OCI-M2 (cell line): ENCODE measurements around the gene RILPL2.
"Not testable (repeated sequence)": the region's sequence is repeated elsewhere in the genome, so short reads cannot be mapped to it uniquely, and the experiment has no call there.

Experiments used
- DNase-seq: peaks from one replicate; lab custom pipeline; 2025; ENCODE audit not compliant: unreplicated experiment; lab: John Stamatoyannopoulos, UW

RILPL2 gene

DNA sequence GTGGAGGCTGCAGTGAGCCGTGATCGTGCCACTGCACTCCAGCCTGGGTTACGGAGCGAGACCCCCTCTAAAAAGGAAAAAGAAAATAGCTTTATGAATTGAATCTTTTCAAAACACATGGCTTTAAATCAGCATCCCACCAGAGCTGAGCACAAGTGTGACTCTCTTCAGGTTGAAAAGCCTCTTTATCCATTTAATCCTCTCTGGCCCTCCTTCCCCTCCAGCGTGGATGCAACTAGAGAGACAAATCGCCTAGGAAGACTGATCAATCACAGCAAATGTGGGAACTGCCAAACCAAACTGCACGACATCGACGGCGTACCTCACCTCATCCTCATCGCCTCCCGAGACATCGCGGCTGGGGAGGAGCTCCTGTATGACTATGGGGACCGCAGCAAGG lies 29.2 kb downstream of the RILPL2 start:
- not testable (repeated sequence) for DNase-seq

DNA sequence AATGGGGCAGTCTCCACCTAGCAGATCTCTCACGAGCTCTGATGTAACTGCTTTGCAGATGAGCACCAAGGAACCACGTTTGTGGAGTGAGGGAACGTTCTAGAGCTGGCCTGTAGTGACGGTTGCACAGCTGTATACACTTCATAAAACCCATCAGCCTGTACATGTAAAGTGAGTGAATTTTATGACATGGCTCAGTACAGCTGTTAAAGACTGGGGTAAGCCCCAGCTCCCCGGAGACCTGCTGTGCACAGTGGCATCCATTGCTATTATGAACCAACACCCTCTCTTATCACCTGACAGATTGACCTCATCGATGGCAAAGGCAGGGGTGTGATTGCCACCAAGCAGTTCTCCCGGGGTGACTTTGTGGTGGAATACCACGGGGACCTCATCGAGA lies 31.9 kb downstream of the RILPL2 start:
- DNase-seq: no peak

GRCh38 chr12:123401753-123402683 lies 34.5 kb downstream of the RILPL2 start:
- no peak for DNase-seq

DNA sequence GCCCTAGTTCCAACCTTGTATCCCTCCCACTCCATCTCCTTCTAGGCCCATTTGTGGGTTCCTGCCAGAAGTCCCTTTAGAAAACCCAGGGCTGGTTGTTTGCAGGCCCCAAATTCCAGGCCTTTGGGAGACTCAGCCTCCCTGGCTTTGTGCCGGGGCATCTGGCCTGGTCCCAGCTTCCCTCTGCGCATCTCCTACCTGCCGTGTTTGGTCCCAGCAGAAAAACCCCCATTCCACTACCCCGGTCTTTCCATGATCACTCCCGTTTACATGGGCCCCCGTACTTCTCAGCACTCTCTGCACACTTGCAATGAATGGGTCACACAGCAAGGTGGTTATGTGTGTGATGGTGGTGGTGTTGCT lies 37.2 kb downstream of the RILPL2 start:
- DNase-seq: no peak

DNA sequence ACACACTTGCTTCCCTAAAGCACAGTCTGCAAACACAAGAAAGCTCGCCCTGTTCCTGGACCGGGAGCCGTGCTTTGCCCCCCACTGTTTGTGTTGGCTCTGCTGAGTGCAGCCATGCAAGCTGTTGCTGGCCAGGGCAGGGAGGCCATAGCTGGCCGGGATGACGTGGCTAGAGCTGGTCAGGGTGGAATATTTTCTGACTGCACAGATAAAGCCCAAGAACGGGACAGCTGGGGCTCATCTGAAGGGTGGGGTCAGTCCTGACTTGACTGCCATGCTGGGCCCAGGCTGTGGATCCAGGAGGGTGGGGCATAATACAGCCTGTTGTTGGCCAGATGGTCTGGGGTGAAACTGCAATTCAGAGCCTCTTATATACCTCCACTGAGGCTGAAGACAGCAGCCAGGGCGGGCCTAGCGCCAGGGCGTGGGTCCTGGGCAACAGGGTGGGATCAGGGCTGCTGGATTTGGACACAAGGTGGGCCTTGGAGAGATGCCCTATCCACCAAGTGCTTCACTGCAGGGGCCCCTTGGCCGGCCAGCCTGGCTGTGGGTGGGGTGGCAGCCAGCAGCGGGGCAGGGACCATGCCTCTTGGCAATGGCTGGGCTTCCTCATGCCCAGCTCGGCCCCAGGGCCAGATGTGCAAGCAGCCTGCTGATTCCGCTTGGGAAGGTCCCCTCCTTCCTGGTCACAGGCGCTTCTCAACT lies 37.8 kb downstream of the RILPL2 start:
- no peak for DNase-seq

- no peak for DNase-seq
Measured at GRCh38 chr12:123398177-123398549, 38.3 kb downstream of the RILPL2 start.

DNA sequence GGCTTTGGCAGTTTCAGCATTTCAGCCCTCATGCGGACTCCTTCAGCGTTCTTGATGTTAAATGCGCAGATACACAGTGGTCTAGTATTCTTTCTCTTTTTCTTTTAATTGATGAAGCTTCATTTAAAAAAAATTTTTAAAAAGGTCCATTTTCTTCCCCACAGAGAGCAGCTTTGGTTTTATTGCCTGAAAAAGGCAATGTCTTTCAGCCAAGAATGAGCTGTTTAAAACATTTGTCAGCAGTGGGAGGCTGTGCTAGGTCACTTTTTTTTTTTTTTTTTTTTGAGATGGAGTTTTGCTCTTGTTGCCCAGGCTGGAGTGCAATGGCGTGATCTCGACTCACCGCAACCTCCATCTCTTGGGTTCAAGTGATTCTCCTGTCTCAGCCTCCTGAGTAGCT lies 39.1 kb downstream of the RILPL2 start:
- DNase-seq: no peak

DNA sequence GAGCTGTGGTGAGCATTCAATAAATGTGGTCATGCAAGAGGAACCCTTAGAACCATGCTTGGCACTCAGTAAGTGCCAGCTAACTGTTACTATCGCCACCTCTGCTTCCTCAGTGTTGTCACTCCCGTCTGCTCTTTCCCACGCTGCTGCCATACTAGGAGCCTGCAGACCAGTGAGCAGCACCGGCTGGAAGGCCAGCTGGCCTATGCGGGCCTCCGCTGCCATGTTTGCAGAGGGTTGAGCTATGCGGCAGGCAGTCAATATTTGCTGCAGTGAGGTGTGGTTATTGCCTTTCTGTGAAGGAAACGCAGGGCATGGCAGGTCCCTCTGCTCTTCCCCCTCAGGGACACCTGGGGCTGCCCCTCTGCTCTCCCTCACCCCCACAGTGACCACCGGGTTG lies 39.5 kb downstream of the RILPL2 start:
- DNase-seq: no peak

DNA sequence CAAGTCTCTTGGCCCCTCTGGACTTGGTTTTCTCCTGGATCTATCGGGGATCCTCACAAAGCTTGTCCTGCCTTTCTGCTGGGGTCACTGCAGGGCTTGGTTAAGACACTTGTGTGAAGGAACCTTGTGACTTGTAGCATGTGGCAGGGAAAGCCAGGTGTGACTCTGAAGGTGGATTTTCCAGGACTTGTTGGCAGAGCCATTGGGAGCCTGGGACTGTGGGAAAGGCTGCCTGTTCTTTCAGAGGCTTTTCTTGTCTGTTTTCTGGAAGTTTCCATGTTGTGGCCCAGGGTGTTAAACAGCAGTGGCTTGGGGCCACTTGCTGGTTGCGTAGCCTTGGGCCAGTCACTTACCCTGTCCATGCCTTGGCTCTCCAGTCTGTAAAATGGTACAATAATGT lies 39.9 kb downstream of the RILPL2 start:
- no peak for DNase-seq

DNA sequence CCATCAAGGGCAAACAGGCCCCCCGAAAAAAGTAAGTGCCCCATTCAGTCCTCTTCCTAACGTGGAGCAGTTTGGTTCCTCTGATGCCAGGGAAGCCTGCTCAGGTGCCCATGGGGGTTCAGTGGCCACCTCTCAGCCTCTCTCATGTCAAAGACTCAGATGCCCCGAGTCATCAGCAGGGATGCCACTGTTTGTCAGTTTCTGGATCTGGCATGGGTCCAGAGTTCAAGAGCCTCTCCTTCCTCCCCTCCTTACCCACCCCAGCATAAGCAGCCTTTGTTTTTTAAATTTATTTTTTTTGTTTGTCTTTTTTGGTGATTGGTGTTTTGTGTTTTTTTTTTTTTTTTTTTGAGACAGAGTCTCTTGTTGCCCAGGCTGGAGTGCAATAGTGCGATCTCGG lies 41.2 kb downstream of the RILPL2 start:
- no peak for DNase-seq

- DNase-seq: no peak
Measured at GRCh38 chr12:123393747-123394146, 42.7 kb downstream of the RILPL2 start.

- DNase-seq: no peak
Measured at GRCh38 chr12:123391546-123392343, 44.7 kb downstream of the RILPL2 start.

GRCh38 chr12:123390498-123391426 lies 45.7 kb downstream of the RILPL2 start:
- DNase-seq: no peak

GRCh38 chr12:123389560-123390351 lies 46.7 kb downstream of the RILPL2 start:
- DNase-seq: no peak

GRCh38 chr12:123388951-123389559 lies 47.4 kb downstream of the RILPL2 start:
- DNase-seq: no peak

- DNase-seq: peak; percentile 17
Measured at GRCh38 chr12:123388177-123388950, 48.1 kb downstream of the RILPL2 start.

GRCh38 chr12:123387508-123388176 lies 48.8 kb downstream of the RILPL2 start:
- DNase-seq: no peak

DNA sequence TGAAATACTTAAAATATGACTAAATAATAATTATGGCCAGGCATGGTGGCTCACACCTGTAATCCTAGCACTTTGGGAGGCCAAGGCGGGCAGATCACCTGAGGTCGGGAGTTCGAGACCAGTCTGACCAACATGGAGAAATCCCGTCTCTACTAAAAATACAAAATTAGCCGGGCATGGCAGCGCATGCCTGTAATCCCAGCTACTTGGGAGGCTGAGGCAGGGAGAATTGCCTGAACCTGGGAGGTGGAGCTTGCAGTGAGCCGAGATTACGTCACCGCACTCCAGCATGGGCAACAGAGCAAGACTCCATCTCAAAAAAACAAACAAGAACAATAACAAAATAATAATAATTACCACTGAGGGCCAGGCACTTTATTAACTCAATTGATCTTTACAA lies 50.9 kb downstream of the RILPL2 start:
- not testable (repeated sequence) for DNase-seq
